ENCODE data around the gene DNAJC13.
"Not testable (repeated sequence)": the region's sequence is repeated elsewhere in the genome, so short reads cannot be mapped to it uniquely, and the experiment has no call there.

DNAJC13 gene

DNA sequence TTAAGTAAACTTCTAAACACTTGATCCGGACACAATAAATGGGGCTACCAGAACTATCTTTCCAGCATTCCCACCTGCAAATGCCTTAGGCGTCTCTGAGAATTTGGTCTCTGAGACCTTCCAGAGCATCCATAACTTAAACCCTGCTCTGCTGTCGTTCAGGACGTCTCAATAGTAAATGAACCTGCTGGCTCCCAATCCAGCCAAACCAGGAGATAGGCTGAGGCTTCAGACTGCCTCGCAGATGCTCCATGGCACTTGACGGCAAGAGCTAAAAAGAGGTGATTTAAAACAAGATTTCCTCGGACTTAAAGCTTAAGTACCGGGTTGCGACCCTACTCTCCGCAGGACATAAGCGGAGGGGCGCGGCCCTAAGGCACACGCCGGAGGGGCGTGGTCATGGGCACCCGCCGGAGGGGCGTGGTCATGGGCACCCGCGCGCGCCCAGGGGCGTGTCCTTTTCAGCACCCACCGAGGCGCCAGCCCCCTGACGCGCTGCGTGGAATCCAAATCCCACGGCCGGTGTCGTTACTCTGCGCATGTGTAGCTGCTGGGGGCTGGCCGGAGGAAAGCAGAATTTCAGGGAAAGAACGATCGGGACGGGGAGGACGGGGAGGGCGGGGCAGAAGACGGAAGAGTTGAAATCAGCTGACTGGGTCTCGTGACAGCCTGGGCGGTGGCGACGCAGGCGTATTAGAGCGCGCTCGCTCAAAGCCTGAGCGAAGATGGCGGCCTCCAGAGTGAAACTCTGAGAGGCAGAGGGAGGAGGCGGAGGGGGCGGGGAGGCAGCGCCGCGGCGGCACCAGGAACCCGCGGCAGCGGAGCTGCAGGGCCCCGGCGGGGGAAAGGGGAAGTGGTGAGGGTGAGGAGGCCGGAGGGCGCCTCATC is at the start of gene DNAJC13:
TSS of gene DNAJC13 (plus strand) at position 696 of the 888 bp plus-strand sequence. CDS start 17,049 bp downstream, outside the sequence.
- peak; percentile 97 for DNase-seq

GRCh38 chr3:132368515-132368914 is 48.8 kb upstream of the DNAJC13 start:
- DNase-seq = no peak

GRCh38 chr3:132368962-132369361 is 48.3 kb upstream of the DNAJC13 start:
- no peak for DNase-seq

DNA sequence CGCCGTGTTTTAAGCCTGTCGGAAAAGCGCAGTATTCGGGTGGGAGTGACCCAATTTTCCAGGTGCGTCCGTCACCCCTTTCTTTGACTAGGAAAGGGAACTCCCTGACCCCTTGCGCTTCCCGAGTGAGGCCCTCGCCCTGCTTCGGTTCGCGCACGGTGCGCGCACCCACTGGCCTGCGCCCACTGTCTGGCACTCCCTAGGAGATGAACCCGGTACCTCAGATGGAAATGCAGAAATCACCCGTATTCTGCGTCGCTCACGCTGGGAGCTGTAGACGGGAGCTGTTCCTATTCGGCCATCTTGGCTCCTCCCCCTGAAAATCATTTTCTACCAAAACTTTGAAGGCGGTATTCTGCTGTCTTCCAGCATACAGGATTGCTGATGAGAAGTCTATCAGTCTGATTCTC is 40.4 kb upstream of the DNAJC13 start:
- not testable (repeated sequence) for DNase-seq

DNA sequence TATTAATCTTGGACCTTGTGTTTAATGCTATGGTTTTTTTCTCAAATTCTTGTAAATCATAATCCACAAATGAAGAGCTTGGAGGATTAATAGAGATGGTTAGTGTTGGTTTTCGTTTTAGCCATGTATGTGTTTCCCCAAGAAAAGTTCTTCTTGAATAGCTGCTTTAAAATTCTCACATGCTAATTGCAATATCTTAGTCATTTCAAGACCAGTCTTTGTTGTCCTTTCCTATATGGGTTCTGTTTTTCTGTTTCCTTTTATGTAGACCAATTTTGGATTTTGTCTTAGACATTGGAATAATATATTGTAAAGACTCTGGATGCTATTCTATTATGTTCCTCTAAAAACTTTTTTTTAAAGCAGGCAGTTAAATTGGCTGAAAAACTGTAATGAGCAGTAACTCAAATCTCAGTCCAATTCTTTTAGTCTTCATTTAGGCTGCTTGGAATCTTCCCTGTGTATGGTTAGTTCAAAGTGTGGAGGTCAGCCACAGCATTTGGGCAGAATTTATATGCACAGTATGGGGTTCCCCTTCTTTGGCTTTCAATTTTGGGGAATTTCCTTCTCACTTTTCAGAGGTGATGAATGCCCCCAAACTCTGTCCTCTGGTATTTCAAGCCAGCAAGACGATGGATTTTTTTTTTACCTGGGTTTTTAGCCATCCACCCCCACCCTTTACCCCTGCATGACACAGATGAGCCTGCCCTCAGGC is 39.1 kb upstream of the DNAJC13 start:
- DNase-seq = no peak

DNA sequence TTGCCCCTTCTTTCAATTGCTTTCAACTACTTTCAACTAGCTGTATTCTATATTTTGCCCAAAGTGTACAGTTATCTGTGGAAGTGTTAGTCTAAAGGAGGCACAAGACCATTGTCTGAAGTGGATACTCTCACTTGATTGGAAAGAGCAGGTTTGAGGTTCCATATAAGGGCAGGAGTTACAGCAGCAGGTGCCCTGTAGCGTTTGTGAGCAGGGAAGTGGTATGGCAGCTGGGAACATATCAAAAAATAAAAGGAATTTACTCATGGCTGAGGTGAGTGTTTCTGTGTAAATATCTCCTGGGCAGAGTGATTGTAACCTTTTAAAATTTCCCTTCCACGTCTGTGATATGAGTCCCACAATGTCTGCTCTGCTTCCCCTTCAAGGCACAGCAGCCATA is 38.5 kb upstream of the DNAJC13 start:
- peak; percentile 42 for DNase-seq

DNA sequence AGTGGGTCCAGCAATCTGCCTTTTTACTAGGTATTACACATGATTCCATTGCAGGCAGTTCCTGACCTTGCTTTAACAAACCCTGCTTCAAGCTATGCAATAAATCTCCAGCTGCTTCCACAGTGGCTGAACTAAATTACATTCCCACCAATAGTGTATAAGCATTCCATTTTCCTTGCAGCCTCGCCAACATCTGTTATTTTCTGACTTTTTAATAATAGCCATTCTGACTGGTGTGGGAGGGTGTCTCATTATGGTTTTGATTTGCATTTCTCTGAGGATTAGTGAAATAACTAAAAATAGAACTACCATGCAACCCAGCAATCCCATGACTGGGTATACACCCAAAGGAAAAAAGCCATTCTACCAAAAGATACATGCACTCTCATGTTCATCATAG is 36.4 kb upstream of the DNAJC13 start:
- DNase-seq = no peak

DNA sequence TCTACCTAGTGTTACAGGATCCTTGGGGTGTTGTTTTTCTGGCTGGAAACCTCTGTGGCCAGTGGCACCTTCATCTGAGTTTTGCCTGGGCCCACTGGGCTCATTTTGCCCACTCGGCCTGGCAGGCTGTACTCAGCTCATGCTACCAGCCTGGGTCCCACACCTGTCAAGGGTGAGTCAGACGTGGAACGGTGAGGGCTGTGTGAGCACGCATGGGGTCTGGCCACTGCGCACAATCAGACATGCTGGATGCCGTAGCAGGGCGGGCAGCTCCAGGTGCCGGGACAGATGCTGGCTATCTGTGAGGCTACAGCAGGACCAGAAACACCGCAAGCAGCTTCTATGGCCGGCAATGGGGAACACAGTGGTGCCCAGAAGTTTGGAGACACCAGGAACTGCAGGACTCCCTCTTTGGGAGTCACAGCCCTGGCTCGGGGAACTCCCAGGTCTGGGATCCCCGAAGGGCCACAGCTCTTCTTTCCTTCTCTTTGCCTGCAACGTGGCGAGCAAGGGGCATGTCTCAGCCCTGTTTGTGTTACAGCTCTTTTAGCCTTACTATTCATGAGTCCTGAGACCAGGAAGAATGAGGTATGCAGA is 35.9 kb upstream of the DNAJC13 start:
- no peak for DNase-seq

- no peak for DNase-seq
These were observed 35.0 kb upstream of the DNAJC13 start for GRCh38 chr3:132382267-132382666.

GRCh38 chr3:132382688-132383194 is 34.6 kb upstream of the DNAJC13 start:
- DNase-seq = no peak

GRCh38 chr3:132386259-132386658 is 31.0 kb upstream of the DNAJC13 start:
- no peak for DNase-seq

- not testable (repeated sequence) for DNase-seq
These were observed 24.6 kb upstream of the DNAJC13 start for GRCh38 chr3:132392675-132393074.

GRCh38 chr3:132394320-132394719 is 23.0 kb upstream of the DNAJC13 start:
- DNase-seq = peak; percentile 40

DNA sequence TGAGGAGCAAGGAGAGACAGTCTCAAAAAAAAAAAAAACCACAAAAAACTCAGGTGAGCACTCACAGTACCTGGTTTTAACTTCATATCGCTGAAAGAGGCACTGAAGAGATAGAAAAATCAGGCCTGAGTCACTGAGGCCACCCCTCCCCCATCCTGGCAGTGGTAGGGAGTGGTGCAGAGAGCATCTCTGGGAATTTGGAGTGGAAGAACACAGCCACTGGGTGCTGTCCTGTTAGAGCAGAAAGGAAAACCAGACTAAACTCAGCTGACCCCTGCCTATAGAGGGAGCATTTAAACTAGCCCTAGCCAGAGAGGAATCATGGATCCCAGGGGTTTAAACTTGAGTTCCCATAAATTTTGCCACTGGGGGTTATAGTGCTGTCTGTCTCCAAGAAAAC is 22.2 kb upstream of the DNAJC13 start:
- DNase-seq = no peak

GRCh38 chr3:132396255-132396654 is 21.0 kb upstream of the DNAJC13 start:
- DNase-seq = no peak

DNA sequence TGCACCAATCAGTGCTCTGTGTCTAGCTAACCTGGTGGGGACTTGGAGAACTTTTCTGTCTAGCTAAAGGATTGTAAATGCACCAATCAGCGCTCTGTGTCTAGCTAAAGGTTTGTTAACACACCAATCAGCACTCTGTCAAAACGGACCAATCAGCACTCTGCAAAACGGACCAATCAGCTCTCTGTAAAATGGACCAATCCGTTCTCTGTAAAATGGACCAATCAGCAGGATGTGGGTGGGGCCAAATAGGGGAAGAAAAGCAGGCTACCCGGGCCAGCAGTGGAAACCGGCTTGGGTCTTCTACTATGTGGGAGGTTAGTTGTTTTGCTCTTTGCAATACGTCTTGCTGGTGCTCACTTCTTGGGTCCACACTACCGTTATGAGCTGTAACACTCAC is 20.5 kb upstream of the DNAJC13 start:
- DNase-seq = not testable (repeated sequence)

- peak; percentile 61 for DNase-seq
These were observed 18.0 kb upstream of the DNAJC13 start for GRCh38 chr3:132399054-132399929.

DNA sequence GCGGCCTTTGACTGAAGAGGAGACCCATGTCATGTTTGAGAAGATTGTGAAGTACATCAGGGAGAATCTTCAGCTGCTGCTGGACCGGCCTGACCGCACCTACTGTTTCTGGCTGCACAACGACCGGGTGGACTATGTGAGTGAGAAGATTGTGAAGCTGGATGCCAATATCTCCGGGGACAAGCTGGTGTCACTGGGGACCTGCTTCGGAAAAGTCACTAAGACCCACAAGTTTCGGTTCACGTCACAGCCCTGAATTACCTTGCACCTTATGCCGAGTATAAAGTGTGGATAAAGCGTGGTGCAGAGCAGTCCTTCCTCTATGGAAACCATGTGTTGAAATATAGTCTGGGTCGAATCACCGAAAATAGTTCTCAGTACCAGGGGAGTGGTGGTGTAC is 16.0 kb upstream of the DNAJC13 start:
- DNase-seq = no peak

DNA sequence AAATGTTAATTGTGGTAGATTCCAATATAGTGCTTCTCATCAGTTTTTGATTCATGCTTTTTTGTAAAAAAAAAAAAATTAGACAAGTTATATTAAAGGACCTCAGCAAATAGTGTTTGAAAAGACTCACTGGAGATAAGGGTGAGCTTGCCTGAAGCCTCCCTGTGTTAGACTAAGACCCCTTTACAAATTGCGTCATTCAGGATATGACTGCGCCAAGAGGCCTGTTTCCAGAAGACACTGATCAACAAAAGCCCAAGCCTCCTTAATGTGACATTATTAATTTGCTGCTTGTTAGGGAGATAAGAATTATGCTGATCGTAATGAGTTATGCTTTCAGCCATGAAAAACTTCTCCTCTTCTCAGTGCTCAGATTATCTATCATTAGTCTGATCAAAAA is 13.0 kb upstream of the DNAJC13 start:
- no peak for DNase-seq

- peak; percentile 13 for DNase-seq
These were observed 12.1 kb upstream of the DNAJC13 start for GRCh38 chr3:132405188-132405587.

DNA sequence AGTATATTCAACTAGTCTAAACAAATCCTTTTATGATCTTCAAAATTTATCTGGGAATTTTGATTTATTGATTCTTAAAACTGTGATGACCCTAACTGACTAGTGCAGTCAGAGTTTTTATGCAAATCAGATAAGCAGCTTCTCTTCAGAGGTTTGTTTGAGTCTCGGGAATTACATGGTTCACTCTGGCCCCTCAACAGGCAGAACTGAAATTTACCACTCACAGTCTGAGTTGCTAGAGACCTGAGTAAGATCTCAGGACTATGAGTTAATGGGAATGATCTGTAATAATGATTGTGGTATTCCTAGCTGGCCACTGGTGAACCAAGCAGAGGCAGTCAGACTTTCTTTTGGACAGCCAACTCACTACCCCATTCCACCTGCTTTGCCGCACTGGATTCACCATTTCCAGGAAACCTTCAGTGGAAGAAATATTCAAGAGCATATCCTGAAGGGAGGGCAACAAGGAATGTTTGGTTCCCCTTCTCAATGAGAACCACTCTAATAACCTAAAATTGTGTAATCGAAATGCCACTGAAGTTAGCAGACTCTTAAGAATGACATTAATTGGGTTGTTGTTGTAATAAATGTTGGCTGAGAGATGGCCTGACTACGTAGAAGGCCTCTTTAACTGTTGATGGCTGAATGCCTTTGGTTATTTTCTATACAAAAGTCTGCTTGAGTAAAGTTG is 11.5 kb upstream of the DNAJC13 start:
- DNase-seq = no peak

DNA sequence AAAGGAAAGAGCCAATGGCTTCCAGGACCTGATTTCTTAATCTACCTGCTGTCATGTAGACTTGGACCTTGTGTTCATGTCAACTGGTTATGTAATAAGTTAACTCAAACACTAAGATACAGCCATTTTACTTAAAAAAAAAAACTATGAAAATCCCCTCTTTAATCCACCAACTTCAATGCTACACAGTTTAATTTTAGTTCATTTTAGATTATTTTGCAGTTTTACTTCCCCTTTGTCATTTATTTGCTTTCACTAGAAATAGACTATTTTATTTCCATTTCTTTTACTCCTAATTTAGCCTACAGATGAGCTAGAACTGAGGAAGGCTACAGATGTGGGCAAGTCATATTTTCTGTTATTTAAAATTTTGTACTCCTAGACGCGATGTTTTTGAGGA is 10.7 kb upstream of the DNAJC13 start:
- DNase-seq = no peak
